GDM1 (cell line): ENCODE measurements around the gene RASL12.
"Not testable (repeated sequence)": the region's sequence is repeated elsewhere in the genome, so short reads cannot be mapped to it uniquely, and the experiment has no call there.

ENCODE experiments used
- DNase-seq: peaks from one replicate; lab custom pipeline; 2025; lab: John Stamatoyannopoulos, UW

Gene RASL12

DNA sequence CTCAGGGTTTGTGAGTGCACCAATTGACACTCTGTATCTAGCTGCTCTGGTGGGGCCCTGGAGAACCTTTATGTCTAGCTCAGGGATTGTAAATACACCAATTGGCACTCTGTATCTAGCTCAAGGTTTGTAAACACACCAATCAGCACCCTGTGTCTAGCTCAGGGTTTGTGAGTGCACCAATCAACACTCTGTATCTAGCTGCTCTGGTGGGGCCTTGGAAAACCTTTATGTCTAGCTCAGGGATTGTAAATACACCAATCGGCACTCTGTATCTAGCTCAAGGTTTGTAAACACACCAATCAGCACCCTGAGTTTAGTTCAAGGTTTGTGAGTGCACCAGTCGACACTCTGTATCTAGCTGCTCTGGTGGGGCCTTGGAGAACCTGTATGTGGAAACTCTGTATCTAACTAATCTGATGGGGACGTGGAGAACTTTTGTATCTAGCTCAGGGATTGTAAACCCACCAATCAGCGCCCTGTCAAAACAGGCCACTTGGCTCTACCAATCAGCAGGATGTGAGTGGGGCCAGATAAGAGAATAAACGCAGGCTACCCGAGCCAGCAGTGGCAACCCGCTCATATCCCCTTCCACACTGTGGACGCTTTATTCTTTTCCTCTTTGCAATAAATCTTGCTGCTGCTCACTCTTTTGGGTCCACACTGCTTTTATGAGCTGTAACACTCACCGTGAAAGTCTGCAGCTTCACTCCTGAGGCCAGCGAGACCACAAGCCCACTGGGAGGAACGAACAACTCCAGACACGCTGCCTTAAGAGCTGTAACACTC lies 8.0 kb upstream of the RASL12 start:
- DNase-seq, result not testable (repeated sequence)

DNA sequence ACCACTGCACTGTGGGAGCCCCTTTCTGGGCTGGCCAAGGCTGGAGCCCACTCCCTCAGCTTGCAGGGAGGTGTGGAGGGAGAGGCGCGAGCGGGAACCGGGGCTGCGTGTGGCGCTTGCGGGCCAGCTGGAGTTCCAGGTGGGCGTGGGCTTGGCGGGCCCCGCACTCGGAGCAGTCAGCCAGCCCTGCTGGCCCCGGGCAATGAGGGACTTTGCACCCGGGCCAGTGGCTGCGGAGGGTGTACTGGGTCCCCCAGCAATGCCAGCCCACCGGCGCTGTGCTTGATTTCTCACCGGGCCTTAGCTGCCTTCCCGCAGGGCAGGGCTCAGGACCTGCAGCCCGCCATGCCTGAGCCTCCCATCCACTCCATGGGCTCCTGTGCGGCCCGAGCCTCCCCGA lies 7.2 kb upstream of the RASL12 start:
- DNase-seq, result not testable (repeated sequence)

DNA sequence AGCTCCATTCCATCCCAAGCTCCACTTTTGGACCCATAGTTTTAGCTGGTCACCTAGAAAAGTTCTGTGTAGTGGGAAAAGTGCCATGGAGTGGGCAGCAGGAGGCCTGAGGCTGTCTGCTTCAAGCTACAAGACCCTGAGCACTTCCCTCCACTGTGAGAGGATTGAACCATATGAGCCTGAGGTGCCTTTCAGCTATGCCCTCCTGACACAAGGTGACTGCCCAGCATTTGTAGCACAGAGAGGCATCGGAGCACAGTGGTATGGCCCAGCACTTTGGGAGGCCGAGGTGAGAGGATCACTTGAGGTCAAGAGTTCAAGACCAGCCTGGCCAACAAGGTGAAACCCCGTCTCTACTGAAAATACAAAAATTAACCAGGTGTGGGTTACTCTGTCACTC lies 4.8 kb upstream of the RASL12 start:
- no peak for DNase-seq

DNA sequence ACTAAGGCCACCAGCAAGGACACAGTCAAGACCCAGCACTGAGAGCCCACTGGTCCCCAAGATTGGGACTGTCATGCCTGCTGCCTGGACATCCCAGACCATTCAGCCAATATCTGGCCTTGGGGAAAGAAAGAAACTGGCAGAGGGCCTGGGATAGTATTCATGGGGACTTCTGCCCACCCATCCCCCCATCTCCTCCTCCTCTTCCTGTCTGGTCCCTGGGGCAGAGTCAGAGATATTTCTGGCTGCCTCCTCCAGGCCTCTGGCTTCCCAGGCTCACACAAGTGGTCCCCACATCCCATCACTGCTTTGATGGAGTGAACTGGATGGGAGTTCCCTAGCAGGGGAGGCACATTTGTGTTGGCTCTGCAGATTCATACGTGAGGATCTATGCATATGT lies 4.2 kb upstream of the RASL12 start:
- no peak for DNase-seq

DNA sequence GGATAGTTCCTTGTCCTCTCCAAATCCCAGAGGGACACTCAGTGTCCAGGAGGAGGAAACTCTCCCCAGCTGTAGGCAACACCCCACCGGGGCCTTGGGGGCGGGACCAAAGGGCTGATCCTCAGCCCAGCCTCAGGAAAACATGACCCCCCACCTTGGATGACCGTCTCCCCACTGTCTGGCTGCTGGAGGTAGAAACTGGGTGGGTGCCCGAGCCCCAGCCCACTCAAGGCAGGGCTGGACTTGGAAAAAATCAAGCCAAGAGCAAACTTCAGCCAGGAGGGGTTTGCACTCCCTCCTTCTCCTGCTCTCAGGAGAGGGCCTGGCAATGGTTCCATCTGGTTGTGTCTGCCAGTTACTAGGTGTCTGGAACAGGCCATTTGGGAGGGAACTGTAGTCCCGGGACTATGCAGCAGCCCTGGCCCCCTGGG lies 3.6 kb upstream of the RASL12 start:
- DNase-seq, result no peak

DNA sequence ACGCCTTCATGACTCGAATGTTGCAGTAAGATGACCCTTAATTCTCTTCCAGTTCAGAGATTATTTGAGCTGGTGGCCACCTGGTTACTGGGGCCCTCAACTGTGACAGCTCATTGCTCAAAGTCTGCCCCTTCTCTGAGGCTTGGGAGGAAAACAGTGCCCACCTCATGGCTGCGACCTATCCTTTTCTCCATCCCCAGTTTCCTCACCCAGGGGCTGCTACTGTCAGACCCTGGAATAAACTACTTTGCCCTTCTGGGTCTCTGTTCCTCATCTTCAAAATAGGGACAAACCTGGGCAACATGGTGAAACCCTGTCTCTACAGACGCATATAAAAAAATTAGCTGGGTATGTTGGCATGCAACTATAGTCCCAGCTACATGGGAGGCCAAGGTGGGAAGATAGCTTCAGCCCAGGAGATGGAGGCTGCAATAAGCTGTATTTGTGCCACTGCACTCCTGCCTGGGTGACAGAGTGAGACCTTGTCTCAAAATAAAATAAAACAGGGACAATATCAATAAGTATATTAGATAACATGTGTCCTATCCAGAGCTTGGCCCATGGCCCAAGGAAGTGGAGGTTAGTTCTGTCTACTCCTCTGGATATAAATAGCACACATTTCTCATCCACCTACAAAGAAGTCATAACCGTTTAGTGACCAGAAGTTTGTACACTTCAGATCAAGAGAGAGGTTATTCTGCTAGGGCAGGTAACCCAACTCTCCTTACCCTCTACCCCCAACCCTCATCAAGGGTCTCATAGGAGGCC lies 2.2 kb upstream of the RASL12 start:
- DNase-seq, result no peak

DNA sequence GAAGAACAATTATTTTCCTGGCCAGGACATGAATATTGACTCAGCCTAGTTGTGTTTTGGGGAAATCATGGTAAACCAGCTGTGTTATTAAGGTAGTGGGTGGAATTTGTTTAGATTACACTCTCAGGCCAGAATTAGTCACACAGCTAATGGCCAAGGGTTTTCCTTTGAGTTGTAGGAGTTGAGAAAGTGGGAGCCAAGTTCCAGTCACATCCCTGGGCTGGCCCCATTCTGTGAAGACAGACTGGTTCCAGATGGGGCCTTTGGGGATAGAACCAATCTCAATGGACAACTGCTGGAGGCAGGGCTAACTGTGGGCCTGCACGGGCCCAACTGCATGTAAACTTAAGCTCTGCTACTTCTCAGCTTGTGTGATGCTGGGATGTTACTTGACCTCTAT lies 1.4 kb upstream of the RASL12 start:
- DNase-seq, result no peak

DNA sequence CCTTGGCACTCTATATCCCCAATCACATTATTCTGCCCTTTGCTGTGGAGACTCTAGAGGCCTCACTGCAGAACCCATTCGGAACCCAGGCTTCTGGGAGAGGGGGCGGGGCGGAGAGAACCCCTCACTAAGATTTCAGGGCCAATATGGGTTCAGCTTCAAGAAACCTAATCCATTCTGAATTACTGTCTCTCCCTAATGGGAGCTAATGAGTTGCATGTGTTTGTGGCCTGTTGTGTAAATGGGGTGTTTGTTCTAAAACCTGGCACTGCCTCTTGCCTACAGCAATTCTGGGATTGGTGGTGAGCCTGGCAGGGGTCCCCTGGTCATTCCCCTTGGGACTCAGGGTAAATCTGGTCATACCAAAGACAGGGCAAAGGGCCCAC lies 605 bp upstream of the RASL12 start:
- DNase-seq, result no peak

DNA sequence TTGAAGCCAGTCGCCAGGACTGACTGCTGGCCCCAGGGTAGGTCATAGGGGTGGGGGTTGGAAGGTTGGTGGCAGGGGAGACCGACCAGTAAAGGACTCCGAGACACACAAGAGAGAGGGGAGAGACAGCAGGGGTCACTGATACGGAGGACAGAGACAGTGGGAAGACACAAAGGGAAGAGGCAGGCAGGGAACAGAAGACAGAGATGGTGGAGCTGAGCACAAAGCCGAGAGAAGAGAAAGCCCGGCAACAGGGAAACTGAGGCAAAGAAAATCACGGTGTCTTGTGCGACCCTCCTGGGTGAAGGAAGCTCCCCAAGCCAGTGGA lies 510 bp downstream of the RASL12 start:
- DNase-seq, result no peak

DNA sequence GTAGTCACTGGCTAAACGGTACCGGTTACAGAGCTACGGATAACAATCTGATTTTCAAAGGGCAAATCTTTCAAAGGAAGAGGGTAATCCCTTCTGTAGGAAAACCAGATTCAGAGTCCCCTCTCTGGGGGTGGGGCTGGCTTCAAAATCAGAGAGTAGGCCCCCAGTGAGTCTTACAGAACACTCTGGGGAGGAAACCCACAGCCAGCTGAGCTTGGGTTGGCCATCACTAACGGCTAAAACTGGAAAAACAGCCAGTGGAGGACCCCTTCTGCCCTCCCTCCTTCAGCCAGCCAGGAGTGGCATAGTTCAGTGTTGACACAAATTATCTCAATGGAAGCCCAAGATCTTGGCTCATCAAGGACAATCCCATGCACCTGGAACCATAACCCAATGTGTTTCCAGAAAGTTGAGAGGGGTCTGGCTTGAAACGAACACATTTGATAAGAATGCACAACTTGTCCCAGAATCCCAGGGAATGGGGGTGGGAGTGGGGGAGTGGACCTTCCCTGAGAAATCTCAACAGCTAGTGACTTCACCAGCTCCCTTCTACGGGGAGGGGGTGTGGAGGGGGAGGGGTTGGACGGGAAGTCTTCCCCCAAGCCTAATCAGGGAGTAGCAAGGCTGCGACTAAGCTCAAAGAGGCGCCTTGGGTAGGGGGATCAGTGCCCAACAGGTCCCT lies 1.0 kb downstream of the RASL12 start:
- DNase-seq, result no peak

DNA sequence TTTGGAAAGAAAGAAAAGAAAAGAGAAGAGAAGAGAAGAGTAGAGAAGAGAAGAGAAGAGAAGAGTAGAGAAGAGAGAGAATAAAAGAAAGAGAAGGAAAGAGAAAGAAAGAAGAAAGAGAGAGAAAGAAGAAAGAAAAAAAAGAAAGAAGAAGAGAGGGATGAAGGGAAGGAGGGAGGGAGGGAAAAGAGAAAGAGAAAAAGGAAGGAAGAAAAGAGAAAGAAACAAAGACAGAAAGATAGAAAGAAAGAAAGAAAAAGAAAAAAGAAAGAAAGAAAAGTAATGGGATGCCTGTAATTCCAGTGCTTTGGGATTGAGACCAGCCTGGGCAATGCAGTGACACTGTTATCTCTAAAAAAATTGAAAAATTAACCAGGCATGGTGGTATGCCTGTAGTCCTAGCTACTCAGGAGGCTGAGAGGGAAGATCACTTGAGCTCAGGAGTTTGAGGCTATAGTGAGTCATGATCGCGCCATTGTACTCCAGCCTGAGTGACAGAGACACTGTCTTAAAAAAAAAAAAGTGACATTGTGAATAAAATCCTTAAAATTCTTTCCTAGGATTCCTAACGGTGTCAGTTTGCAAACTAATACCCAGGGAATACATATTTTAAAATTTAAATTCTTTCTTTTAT lies 1.7 kb downstream of the RASL12 start:
- no peak for DNase-seq

DNA sequence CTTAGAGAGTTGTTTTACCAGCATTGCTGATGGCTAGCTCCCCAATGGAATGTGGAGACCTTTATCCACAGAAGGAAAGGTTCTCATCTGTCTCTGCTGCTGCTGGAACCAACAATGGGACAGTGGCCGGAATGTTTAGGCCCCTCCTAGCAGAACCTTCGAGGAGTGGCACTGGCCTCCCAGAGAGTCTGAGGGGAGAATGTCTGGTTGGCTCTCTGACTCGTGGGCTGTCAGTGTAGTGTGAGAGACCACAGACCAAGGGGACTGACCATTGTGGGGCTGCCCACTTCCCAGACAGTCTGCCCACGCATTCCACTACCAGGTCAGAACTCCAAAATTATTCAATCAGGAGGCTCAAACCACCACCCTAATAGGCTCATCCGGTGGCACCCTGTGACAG lies 5.1 kb downstream of the RASL12 start:
- no peak for DNase-seq

DNA sequence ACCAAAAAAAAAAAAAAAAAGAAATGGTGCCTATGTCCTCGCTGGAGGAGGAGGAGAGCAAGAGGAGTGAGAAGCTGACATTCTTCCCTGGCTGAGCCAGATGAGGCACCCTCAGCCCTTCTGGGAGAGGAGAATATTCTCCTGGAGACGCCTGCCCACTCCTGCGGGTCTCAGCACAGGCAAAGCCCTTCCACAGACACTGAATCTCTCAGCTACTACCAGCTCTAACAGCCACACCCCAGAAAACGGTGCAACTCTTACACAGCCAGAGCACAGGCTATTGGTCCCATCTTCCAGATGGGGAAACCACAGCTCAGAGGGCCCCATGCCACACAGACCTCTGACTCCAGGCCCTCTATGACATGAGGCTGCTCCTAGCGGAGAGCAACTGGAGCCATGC lies 5.7 kb downstream of the RASL12 start:
- no peak for DNase-seq

DNA sequence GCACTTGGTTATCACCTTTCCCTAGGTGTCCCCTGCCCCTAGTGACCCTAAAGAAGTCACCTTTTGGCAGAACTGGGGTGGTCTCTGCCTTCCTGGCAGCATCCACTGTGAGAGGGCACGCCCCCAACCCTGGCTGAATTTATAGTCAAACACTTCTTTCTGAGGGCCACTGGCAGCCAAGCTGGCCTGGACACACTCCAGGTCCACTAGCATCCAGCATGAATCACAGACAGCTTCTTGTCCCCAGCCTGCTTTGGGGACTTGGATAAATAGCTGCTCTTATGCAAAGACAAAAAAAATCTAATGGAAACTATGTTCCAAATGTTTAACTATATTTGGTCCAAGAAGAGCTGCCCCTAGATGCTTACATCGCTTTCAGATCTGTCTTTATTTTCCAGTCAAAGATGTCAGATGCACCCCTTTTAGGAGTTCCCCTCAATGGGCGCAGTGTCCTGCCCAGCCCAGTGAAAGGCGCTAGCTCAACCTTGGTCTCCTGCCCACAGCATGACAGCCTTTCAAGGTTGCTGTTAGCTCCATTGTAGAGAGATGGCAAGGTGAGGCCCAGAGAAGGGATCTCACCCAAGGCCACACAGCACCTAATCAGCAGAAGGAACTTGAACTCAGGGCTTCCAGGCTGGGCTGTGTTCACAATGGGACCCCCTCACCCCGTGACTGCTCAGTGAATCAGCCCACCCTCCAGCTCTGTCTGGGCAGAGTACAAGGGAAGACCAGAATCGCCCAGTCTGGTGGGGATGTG lies 7.0 kb downstream of the RASL12 start:
- no peak for DNase-seq

DNA sequence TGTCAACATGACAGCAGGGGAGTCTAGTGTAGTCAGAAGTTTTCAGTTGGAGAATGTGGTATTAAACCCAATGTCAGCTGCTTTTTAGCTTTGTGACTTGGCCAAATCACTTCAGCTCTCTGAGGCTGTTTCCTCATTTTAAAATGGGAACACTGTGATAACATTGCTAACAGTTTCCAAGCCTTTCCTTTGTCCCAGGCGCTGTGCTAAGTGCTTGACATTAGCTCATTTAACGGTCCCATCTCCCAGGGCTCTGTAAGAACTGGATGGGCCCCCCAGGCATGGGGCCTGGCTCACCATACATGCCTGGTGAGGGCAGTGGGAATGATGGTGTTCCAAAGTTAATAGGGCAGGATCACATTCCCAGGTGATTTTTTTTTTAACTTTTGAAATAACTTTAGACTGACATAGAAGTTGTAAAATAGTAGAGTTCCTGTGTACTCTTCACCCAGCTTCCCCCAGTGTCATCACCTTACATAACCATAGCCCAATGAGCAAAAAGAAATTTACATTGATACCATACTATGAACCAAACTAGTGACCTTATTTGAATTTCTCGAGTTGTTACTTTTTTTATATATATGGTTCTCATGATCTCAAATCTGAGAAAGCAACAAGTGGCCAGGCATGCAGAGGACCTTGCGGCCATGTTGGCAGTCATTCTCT lies 7.7 kb downstream of the RASL12 start:
- no peak for DNase-seq

DNA sequence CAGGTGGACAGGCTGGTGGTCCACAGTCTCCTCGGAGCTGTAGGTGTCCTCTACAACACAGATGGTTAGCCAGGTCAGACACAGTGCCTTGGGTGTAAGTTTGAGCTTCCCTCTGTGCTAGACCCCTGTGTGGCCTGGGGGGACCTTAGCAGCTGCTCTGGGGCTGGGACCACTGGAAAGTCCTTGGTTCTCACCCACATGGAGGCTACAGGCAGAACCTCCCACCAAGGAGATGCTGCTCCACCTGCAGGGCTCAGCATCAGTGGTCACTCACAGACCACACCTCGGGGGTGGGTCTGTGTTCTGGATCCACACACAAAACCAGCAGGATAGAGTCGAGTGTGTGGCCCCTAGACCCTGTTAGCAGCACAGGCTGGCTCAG lies 8.4 kb downstream of the RASL12 start:
- no peak for DNase-seq

DNA sequence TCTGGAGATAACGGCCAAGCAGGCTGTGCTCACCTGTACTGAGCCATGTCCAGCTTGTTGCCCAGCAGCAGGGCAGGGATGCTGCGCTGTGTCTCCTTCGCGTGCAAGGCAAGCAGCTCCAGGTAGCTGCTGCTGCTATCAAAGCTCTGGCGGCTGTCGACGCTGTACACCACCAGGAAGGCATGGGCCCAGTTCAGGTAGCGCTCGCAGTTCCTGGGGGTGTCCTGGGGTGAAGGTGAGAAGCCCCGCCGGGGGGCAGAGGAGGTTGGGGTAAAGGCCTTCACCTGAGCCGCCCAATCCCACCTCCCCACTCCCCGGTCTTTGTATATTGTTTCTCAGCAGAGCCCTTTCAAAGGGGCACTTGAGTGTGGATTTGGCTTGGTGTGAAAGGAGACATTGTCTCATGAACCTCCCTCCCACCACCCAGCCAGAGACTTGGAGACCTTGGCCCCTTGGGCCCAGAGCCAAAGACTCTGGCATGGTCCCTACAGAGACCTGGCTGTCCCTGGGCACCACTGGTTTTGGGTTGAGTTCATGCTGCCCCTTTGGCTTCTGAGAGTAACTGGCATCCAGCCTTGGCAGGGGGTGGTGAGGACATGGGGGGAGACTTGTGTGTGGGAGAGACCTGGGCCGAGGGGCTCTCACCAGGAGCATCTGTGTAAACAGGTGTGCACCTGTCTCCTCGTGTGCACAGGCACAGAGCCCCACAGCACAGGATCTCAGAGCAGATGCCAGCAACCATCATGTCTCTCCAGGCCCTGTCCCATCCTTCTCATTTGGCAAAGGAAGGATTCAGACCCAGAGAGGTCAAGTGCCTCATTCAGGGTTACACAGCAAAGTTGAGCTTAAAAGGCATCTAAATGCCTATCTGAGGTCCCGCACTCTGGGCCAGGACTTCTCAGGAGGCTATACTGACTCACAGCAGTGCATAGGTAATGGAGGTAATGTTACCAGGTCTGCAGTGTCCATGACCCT lies 9.1 kb downstream of the RASL12 start:
- no peak for DNase-seq

DNA sequence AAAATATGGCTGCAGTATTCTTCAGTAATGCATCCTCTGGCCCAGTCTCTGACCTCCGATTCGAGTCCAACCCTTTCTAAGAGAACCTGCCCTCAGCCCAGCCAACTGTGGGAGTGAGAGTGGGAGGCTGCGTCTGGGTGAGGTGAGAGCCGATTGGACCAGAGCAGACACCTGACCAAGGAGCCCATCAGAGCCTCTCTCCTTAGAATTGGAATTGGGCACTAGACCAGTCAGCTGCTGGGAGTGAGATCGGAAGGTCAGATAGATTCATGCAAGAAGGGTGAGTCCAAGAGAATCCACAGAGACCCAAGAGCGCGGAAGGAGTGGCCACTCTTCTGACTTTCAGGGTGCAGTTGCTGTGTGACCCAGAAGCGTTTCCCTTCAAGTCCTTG lies 10.2 kb downstream of the RASL12 start:
- no peak for DNase-seq

DNA sequence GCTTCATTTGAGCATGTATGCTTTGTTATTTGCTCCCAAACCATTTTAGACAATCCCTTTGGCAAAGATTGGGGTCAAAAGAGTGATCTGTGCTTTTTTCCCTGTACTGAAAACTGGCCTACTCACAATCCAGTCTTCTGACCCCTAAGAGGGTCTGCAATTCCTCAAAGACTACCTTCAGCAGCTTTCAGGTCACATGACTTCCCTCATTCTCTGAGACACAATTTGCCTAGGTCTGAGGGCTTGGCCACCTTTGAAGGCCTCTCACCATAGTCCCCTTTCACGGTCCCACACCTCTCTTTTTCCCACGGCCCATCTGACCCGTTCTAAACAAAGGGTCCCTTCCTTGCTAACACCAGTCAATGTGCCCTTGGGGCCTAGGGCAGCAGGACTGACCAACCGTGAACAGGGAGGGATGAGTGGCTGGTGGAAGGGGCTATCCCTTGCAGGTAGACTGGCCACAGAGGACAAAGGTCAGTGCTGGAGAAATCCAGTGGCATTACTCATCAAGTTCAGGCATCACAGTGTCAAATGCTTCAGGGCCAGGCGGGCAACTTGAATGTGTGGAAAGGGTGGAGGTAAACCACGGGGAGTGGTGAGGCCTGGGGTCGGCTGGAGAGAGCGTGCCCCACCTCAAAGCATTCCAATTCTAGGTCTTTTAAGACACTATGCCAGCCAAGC lies 10.8 kb downstream of the RASL12 start:
- no peak for DNase-seq

DNA sequence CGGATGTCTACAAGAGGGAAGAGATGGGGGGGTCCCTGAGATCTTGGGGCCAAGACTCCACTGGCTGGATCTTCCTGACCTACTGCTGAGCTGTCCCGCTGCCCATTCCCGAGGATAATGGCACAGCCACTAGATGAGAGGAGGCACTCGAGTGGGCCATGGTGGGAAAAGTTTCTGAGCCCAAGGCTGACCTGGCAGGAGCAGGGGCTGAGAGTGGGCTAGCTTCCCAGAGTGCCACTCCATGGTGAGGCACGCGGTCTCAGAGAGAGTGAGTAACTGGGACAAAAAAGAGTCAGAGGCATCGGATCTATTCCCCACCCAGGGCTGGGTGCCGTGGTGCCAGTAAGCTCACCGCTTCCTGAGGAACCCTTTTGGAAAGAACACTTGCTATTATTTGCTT lies 11.7 kb downstream of the RASL12 start:
- DNase-seq, result no peak
